ENCODE data around the gene ANKRD33B.

DNA sequence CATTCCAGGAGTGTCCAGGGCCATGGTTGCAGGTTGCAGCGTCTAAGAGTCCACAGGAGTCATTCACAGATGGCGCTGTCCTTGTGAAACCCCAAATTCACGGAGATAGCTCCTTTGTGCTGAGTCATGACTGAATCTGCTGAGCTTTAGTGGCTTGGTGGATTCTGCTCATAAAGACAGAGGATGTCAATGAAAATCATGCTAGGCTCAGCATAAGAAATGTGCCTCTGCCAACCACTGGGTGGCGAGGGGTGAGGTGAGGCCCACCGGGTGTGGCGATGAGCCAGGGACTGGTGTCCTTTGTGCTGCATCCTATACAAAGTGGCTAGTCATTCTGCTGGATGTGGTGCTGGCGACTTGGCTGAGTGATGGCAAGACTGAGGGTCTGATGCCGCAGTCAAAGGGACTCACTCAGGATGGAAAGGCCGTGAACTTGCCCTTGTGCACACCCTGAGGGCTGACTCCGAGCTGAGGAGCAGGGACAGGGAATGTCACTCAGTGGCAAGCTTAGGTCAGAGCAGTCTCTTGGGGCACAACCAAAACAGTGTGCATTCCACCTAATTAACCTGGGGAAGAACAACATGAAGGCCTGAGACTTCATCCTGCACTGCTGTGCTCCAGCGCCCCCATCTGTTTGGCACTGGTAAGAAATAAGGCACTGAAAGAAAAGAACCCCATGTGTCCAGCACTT is 125.7 kb downstream of the ANKRD33B start:
- TF ChIP-seq POLR2A (IDR thresholded peaks at IDR 0.05; ENCODE audit: low read depth, low read length) = no peak
- no peak for TF ChIP-seq POLR2AphosphoS5 (IDR thresholded peaks at IDR 0.05; ENCODE audit: low read depth, low read length)
- no peak for TF ChIP-seq TAF1 (IDR thresholded peaks at IDR 0.05; ENCODE audit: borderline replicate concordance, low read depth, low read length)
